HG02840 (cell line): Measurements from ENCODE around the gene ZNF831.

Experiments used
- ATAC-seq: cut with Tn5 transposase; IDR thresholded peaks from one replicate; pipeline ENCODE4 v1.9.1; 2021; ENCODE audit warnings: mild to moderate bottlenecking, moderate library complexity, moderate number of reproducible peaks; ENCODE audit not compliant: unreplicated experiment, low FRiP score

ZNF831 gene

GRCh38 chr20:59163631-59164530 is at the start of gene ZNF831:
Gene ZNF831 (plus strand): TSS chr20:59163821. CDS start chr20:59191020, 27,199 bp downstream.
- no peak for ATAC-seq

GRCh38 chr20:59117526-59117925 is 46.1 kb upstream of the ZNF831 start:
- no peak for ATAC-seq

- ATAC-seq: no peak
These were observed 44.8 kb upstream of the ZNF831 start for GRCh38 chr20:59118855-59119254.

- ATAC-seq: no peak
These were observed 43.1 kb upstream of the ZNF831 start for GRCh38 chr20:59120491-59120890.

GRCh38 chr20:59120919-59121318 is 42.7 kb upstream of the ZNF831 start:
- ATAC-seq: no peak

- no peak for ATAC-seq
These were observed 41.7 kb upstream of the ZNF831 start for GRCh38 chr20:59121714-59122565.

GRCh38 chr20:59122566-59122919 is 41.1 kb upstream of the ZNF831 start:
- no peak for ATAC-seq

GRCh38 chr20:59123011-59123677 is 40.5 kb upstream of the ZNF831 start:
- ATAC-seq: no peak

GRCh38 chr20:59123678-59124255 is 39.9 kb upstream of the ZNF831 start:
- ATAC-seq: no peak

GRCh38 chr20:59124296-59125029 is 39.2 kb upstream of the ZNF831 start:
- ATAC-seq: no peak

- ATAC-seq: no peak
These were observed 38.3 kb upstream of the ZNF831 start for GRCh38 chr20:59125332-59125731.

GRCh38 chr20:59125836-59126235 is 37.8 kb upstream of the ZNF831 start:
- no peak for ATAC-seq

GRCh38 chr20:59127839-59128238 is 35.8 kb upstream of the ZNF831 start:
- no peak for ATAC-seq

GRCh38 chr20:59131551-59132285 is 31.9 kb upstream of the ZNF831 start:
- ATAC-seq: no peak

- no peak for ATAC-seq
These were observed 29.4 kb upstream of the ZNF831 start for GRCh38 chr20:59134182-59134581.

GRCh38 chr20:59135093-59135492 is 28.5 kb upstream of the ZNF831 start:
- no peak for ATAC-seq

GRCh38 chr20:59136027-59136426 is 27.6 kb upstream of the ZNF831 start:
- no peak for ATAC-seq

GRCh38 chr20:59137532-59137931 is 26.1 kb upstream of the ZNF831 start:
- ATAC-seq: no peak

GRCh38 chr20:59138114-59138748 is 25.4 kb upstream of the ZNF831 start:
- no peak for ATAC-seq
